Smooth muscle cell (in vitro differentiated cells): Measurements from ENCODE around the gene MEGF11. TPM values are rescaled to one million over a fixed set of nuclear protein-coding genes. Genes with fewer than 3 reads are reported as not detected.

ENCODE experiments used
- DNase-seq: peaks from one replicate; lab custom pipeline; 2025; ENCODE audit not compliant: unreplicated experiment; lab: John Stamatoyannopoulos, UW
- H2AFZ ChIP-seq: fragments of 200-600 bp; sonication (generic); 2 replicates; pipeline ENCODE4 v1.6.0; 2016; ENCODE audit warnings: antibody characterized with exemption, low read depth, mild to moderate bottlenecking
- H3F3A ChIP-seq: fragments of 200-600 bp; sonication (generic); 2 replicates; pipeline ENCODE4 v1.6.0; 2017; ENCODE audit warnings: antibody characterized with exemption, low read depth
- H3K27ac ChIP-seq: fragments of 200-600 bp; sonication (generic); 2 replicates; pipeline ENCODE4 v1.5.1; 2016; ENCODE audit warnings: low read depth, mild to moderate bottlenecking
- H3K27me3 ChIP-seq: fragments of 200-600 bp; sonication (generic); 2 replicates; pipeline ENCODE4 v1.6.1; 2016; ENCODE audit warnings: low read depth, mild to moderate bottlenecking
- H3K36me3 ChIP-seq: fragments of 200-600 bp; sonication (generic); 2 replicates; pipeline ENCODE4 v1.5.1; 2016; ENCODE audit warnings: low read depth
- H3K4me1 ChIP-seq: fragments of 200-600 bp; sonication (generic); 2 replicates; pipeline ENCODE4 v1.5.1; 2016; ENCODE audit warnings: low read depth
- H3K4me2 ChIP-seq: fragments of 200-600 bp; sonication (generic); 2 replicates; pipeline ENCODE4 v1.6.0; 2016; ENCODE audit warnings: mild to moderate bottlenecking
- H3K4me3 ChIP-seq: fragments of 200-600 bp; sonication (generic); 2 replicates; pipeline ENCODE4 v1.5.1; 2016; ENCODE audit warnings: mild to moderate bottlenecking
- H3K79me2 ChIP-seq: fragments of 200-600 bp; sonication (generic); 2 replicates; pipeline ENCODE4 v1.6.0; 2016; ENCODE audit warnings: low read depth, mild to moderate bottlenecking
- H3K9ac ChIP-seq: fragments of 200-600 bp; sonication (generic); 2 replicates; pipeline ENCODE4 v1.6.0; 2016; ENCODE audit warnings: low read depth
- H3K9me3 ChIP-seq: fragments of 200-600 bp; sonication (generic); replicated peaks from 2 replicates; pipeline ENCODE4 v1.5.1; 2016; ENCODE audit warnings: low read depth
- H4K20me1 ChIP-seq: fragments of 200-600 bp; sonication (generic); 2 replicates; pipeline ENCODE4 v1.6.0; 2016; ENCODE audit warnings: low read depth
- WGBS: methylation state at CpG from one replicate; pipeline ENCODE4 v1.1.7; 2016; ENCODE audit warnings: low lambda C conversion rate; 5-methylcytosine and 5-hydroxymethylcytosine counted together
- polyA plus RNA-seq: library from polyadenylated mRNA; unstranded; fragments of >200 nt; fragmentation: Nextera tagmentation; extraction: Ambion mirVana; gene quantifications from 2 replicates; pipeline ENCODE4 v1.2.1, GENCODE V29; 2016
- total RNA-seq: library from RNA; depleted of rRNA; stranded (reverse); fragments of >200 nt; gene quantifications from 2 replicates; pipeline ENCODE4 v1.2.3, GENCODE V29; 2014
- TF ChIP-seq, protein P1 (sequence below): fragments of 200-600 bp; sonication (generic); IDR thresholded peaks from 2 replicates; pipeline ENCODE4 v1.5.1; 2017; ENCODE audit warnings: borderline replicate concordance, mild to moderate bottlenecking, antibody characterized with exemption; ENCODE audit not compliant: insufficient read depth, poor library complexity, severe bottlenecking

MEGF11 gene
- total and polyA plus RNA-seq, 2 experiments from 2014 or later = 0.08 TPM; not detected in 1

DNA sequence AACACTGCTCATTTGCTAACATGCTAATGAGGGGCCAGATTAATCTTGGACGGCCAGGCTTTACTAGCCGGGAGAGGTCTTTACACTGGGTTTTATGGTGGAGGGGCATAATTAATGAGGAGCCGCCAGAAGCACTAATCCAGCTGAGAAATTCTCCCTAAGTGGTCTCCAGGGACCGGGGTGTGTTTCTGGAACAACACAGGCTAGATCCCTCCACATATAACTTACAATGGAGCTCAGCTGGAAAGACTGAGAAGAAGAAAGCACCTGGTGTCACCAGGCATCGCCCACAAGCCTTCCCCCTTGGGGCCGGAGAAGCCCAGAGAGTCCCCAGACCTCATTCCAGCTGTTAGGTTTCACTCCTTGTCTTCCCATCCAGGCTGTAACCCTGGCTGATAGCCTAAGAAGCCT lies 127.5 kb downstream of the MEGF11 start:
- DNase-seq = no peak
- Histone ChIP-seq H3K9ac (no peak overlapping the region), H3F3A (no peaks in the 10 kb centered on the region), H3K36me3 (no peaks in the 10 kb centered on the region), H4K20me1 (no peaks in the 10 kb centered on the region), H3K27me3 (peaks cover 41% of the 10 kb centered on the region), H3K79me2 (no peaks in the 10 kb centered on the region), H2AFZ (no peak overlapping the region), H3K27ac (no peak overlapping the region), H3K4me1 (peaks cover 8% of the 10 kb centered on the region), H3K4me2 (no peak overlapping the region), H3K9me3 (no peaks in the 10 kb centered on the region), H3K4me3 (no peak overlapping the region)
- TF ChIP-seq, protein P1, sequence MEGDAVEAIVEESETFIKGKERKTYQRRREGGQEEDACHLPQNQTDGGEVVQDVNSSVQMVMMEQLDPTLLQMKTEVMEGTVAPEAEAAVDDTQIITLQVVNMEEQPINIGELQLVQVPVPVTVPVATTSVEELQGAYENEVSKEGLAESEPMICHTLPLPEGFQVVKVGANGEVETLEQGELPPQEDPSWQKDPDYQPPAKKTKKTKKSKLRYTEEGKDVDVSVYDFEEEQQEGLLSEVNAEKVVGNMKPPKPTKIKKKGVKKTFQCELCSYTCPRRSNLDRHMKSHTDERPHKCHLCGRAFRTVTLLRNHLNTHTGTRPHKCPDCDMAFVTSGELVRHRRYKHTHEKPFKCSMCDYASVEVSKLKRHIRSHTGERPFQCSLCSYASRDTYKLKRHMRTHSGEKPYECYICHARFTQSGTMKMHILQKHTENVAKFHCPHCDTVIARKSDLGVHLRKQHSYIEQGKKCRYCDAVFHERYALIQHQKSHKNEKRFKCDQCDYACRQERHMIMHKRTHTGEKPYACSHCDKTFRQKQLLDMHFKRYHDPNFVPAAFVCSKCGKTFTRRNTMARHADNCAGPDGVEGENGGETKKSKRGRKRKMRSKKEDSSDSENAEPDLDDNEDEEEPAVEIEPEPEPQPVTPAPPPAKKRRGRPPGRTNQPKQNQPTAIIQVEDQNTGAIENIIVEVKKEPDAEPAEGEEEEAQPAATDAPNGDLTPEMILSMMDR = no peak
- WGBS = 72% methylated on average over 6 of the region's 6 CpGs

- Histone ChIP-seq H3K4me3 (no peak overlapping the region), H2AFZ (no peak overlapping the region), H3K27me3 (peaks cover 28% of the 10 kb centered on the region), H3K4me1 (peaks cover 8% of the 10 kb centered on the region), H3K36me3 (no peaks in the 10 kb centered on the region), H3K9me3 (no peaks in the 10 kb centered on the region), H3K79me2 (no peaks in the 10 kb centered on the region), H3F3A (no peaks in the 10 kb centered on the region), H3K9ac (no peak overlapping the region), H3K4me2 (no peak overlapping the region), H3K27ac (no peak overlapping the region), H4K20me1 (no peaks in the 10 kb centered on the region)
- TF ChIP-seq, protein P1 = no peak
- 87% methylated on average over 2 of the region's 2 CpGs for WGBS
- no peak for DNase-seq
Observed at GRCh38 chr15:66124651-66125050, 128.9 kb downstream of the MEGF11 start.

GRCh38 chr15:66123799-66124198 lies 129.8 kb downstream of the MEGF11 start:
- no peak for DNase-seq
- Histone ChIP-seq H2AFZ (no peak overlapping the region), H3K4me1 (peaks cover 8% of the 10 kb centered on the region), H3K9me3 (no peaks in the 10 kb centered on the region), H3K36me3 (no peaks in the 10 kb centered on the region), H3K9ac (no peak overlapping the region), H3K27ac (no peak overlapping the region), H4K20me1 (no peaks in the 10 kb centered on the region), H3K4me3 (no peak overlapping the region), H3K79me2 (no peaks in the 10 kb centered on the region), H3F3A (no peaks in the 10 kb centered on the region), H3K27me3 (peaks cover 22% of the 10 kb centered on the region), H3K4me2 (no peak overlapping the region)
- WGBS = 90% methylated on average over 8 of the region's 8 CpGs
- TF ChIP-seq, protein P1 = no peak

GRCh38 chr15:66120422-66120821 lies 133.1 kb downstream of the MEGF11 start:
- peaks cover 2% of the 10 kb centered on the region for H3K4me1 ChIP-seq
- H3K27ac ChIP-seq = no peak overlapping the region
- no peak for DNase-seq
- H3K4me3 ChIP-seq = no peak overlapping the region
- peaks cover 7% of the 10 kb centered on the region for H3K27me3 ChIP-seq
- no peak overlapping the region for H3K4me2 ChIP-seq
- H3K36me3 ChIP-seq = no peaks in the 10 kb centered on the region
- TF ChIP-seq, protein P1 = no peak
- H2AFZ ChIP-seq = no peak overlapping the region
- no peak overlapping the region for H3K9ac ChIP-seq
- WGBS = 92% methylated on average over 5 of the region's 5 CpGs
- no peaks in the 10 kb centered on the region for H3K9me3 ChIP-seq
- no peaks in the 10 kb centered on the region for H4K20me1 ChIP-seq
- H3K79me2 ChIP-seq = no peaks in the 10 kb centered on the region
- no peaks in the 10 kb centered on the region for H3F3A ChIP-seq
